Adrenal gland (tissue), 12 donors: ENCODE results near the gene IL1RN. TPM values are rescaled to one million over a fixed set of nuclear protein-coding genes. Genes with fewer than 3 reads are reported as not detected.
A peak's percentile ranks its signal among the peaks of the same experiment; 100 is the strongest.

Source experiments
- DNase-seq, 7 donors: peaks; one replicate each; pipeline ENCODE4 v3.0.0-alpha.2; 2019 to 2020
- H3K27ac ChIP-seq, 5 donors: fragments of 200-600 bp; sonication (generic) in 4 of 5; 1 replicate in 3 of 5; 2 replicates in 2 of 5; pipeline versions ENCODE4 v1.5.1 to v1.8.0; 2016 to 2020; ENCODE audit warnings: mild to moderate bottlenecking in 1 of 5
- H3K27me3 ChIP-seq: fragments of 200-600 bp; 2 replicates; pipeline ENCODE4 v1.8.0; 2021
- H3K36me3 ChIP-seq, 2 donors: fragments of 200-600 bp; replicated peaks in 1 of 2; 1 replicate in 1 of 2; 2 replicates in 1 of 2; pipeline versions ENCODE4 v1.5.1 to v1.8.0; 2018 to 2022
- H3K4me1 ChIP-seq, 2 donors: fragments of 200-600 bp; replicated peaks in 1 of 2; 1 replicate in 1 of 2; 2 replicates in 1 of 2; pipeline versions ENCODE4 v1.5.1 to v1.8.0; 2018 to 2021
- H3K4me3 ChIP-seq, 4 donors: fragments of 200-600 bp; sonication (generic) in 3 of 4; one replicate each; pipeline ENCODE4 v1.5.1; 2016 to 2018
- H3K9me3 ChIP-seq, 3 donors: fragments of 200-600 bp; sonication (generic) in 1 of 3; replicated peaks in 1 of 3; 1 replicate in 2 of 3; 2 replicates in 1 of 3; pipeline versions ENCODE4 v1.5.1 to v1.8.0; 2016 to 2021
- POLR2A ChIP-seq, 2 donors: fragments of 450-650 bp; IDR thresholded peaks; one replicate each; pipeline ENCODE4 v1.6.1; 2017; ENCODE audit warnings: antibody characterized with exemption in 2 of 2, mild to moderate bottlenecking in 2 of 2, moderate library complexity in 1 of 2
- WGBS, 4 donors: extraction: QIAGEN DNeasy Blood & Tissue Kit in 2 of 4; methylation state at CpG; one replicate each; pipeline versions ENCODE4 v1.1.5 to v1.1.7; 2013 to 2017; 5-methylcytosine and 5-hydroxymethylcytosine counted together
- intact Hi-C, 2 donors: fragments of 100-400 bp; cut with DNase I; formaldehyde crosslinking; loops; one replicate each; pipeline versions ENCODE4 v1.14.1 to v1.15.0; 2022 to 2023
- polyA plus RNA-seq, 3 donors: library from polyadenylated mRNA; stranded (reverse); fragments of 200-250 nt in 2 of 3; fragments of 350-450 nt in 1 of 3; fragmentation: Illumina TruSeq in 1 of 3; extraction: RNeasy Lipid Tissue Mini Kit (QIAGEN cat#74804) in 1 of 3; gene quantifications; one replicate each; pipeline ENCODE4 v1.2.3, GENCODE V29; 2013 to 2014
- total RNA-seq, 9 donors: library from RNA; depleted of rRNA in 4 of 9; stranded (reverse); fragments of >200 nt in 4 of 9; fragments of 120-200 nt in 1 of 9; fragmentation: NEBNext Ultra II Directional in 1 of 9; extraction: Animal tissue kit (Norgen Biotek cat#: 25700) in 1 of 9; gene quantifications; one replicate each; pipeline versions ENCODE4 v1.1.0 to v1.2.4, GENCODE V29; 2013 to 2023
- TF ChIP-seq, protein P1 (sequence below), 6 experiments: fragments of 450-650 bp in 4 of 6; fragments of 200-600 bp in 2 of 6; sonication (generic) in 1 of 6; IDR thresholded peaks; 1 replicate in 5 of 6; 2 replicates in 1 of 6; pipeline versions ENCODE4 v1.5.1 to v1.8.0; 2016 to 2021; ENCODE audit warnings: antibody characterized with exemption in 6 of 6, mild to moderate bottlenecking in 2 of 6, moderate library complexity in 1 of 6
- donor health status: healthy with polysubstance abuse.
- donor health status: Bipolar disorder and iron deficiency.
- donor health status: DM: yes; HTN: yes; CAD: no.
- donor health status: DM: no; HTN: no; CAD: no.
- donor health status: DM: no; HTN: no; CAD: no.
- donor health status: DM: yes; HTN: yes; CAD: no.

IL1RN gene
- total and polyA plus RNA-seq, 12 donors: 0.22 to 6.1 (median 1.2) TPM; not detected in 2

DNA sequence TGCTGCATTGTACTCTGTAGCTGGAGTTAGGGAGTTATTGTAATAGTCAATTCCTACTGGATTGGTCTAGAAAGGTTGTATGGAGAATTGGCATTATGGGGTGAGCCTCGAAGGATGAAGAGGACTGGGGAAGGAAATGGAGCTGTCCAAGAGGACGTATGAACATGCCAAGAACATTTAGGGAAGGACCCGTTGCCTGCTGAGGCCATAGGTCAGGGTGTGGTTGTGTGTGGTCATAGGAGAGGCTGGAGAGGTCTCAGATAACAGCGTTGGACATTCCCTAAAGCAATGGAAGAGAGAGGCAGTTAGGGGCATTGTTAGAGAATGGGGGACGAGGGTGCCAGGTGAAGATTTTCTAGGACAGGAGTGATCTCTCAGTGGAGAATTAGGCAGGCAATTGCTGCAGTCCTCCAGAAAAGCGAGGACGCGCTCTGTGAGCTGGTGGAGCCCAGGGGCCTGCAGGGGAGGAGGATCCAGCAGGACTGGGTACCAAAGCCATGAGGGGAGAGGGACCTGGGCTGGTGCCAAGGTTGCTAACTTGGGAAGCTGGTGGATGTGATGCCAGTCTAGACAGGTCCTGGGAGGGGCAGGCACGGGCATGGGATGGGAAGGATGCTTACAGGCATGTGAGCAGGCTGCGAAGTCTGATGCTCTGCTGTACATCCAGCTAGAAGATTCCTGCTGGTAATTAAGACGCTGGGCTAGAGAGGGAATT is 37.0 kb downstream of the IL1RN start:
- peak overlapping the region in 3 of 5 donors; percentile 79 to 94 (median 92) for H3K27ac ChIP-seq
- no peaks in the 10 kb centered on the region for H3K9me3 ChIP-seq
- H3K36me3 ChIP-seq: no peaks in the 10 kb centered on the region
- no peak overlapping the region for H3K4me3 ChIP-seq
- no peak for TF ChIP-seq POLR2A (IDR thresholded peaks at IDR 0.05)
- TF ChIP-seq, protein P1, sequence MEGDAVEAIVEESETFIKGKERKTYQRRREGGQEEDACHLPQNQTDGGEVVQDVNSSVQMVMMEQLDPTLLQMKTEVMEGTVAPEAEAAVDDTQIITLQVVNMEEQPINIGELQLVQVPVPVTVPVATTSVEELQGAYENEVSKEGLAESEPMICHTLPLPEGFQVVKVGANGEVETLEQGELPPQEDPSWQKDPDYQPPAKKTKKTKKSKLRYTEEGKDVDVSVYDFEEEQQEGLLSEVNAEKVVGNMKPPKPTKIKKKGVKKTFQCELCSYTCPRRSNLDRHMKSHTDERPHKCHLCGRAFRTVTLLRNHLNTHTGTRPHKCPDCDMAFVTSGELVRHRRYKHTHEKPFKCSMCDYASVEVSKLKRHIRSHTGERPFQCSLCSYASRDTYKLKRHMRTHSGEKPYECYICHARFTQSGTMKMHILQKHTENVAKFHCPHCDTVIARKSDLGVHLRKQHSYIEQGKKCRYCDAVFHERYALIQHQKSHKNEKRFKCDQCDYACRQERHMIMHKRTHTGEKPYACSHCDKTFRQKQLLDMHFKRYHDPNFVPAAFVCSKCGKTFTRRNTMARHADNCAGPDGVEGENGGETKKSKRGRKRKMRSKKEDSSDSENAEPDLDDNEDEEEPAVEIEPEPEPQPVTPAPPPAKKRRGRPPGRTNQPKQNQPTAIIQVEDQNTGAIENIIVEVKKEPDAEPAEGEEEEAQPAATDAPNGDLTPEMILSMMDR (IDR thresholded peaks at IDR 0.05): no peak
- intact Hi-C loops: no loop called here
- WGBS, 4 donors: 74 to 80% (median 78%) methylated on average over 11 of the region's 11 CpGs
- peak in 1 of 7 donors; percentile 52 for DNase-seq
- no peaks in the 10 kb centered on the region for H3K27me3 ChIP-seq
- peaks cover 25 to 36% of the 10 kb centered on the region in 2 donors for H3K4me1 ChIP-seq

DNA sequence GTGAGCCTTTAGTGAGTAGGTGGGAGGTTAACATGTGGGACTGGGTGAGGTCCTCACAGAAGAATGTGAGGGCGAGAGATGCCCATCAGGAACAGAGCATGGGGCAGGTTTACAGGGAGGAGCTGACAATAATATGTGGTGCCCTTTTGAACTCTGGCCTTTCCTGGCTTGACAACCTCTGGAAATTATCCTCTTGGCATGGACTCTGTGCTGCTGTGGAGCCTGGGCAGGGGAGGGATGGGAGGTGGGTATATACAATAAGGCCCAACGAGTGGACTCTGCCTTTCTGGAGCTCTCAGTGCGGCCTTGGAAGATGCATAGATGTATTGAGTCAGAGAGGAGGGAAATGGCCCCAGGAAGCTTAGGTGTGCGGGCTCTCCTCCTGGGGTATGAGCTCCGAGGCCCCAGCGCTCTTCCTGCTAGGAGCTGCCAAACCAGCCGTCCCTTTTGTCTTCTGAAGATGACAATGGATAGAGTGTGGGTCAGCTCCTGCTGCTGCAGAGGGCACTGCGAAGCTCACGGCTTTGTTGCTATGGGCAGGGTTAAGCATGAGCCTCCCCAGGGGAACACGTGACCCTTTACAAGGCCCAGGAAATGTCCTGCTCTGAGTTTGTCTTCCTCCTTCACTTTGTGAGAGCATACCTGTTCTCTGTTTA is 37.7 kb downstream of the IL1RN start:
- peaks cover 25 to 36% of the 10 kb centered on the region in 2 donors for H3K4me1 ChIP-seq
- no peaks in the 10 kb centered on the region for H3K9me3 ChIP-seq
- 46 to 54% (median 50%) methylated on average over 9 to 10 of the region's 10 CpGs for WGBS, 4 donors
- peak overlapping the region; percentile 47 to 94 (median 79) for H3K27ac ChIP-seq
- TF ChIP-seq POLR2A (IDR thresholded peaks at IDR 0.05): no peak
- TF ChIP-seq, protein P1 (IDR thresholded peaks at IDR 0.05): no peak
- H3K4me3 ChIP-seq: no peak overlapping the region
- peak in 5 of 7 donors; percentile 18 to 68 (median 59) for DNase-seq
- H3K36me3 ChIP-seq: no peaks in the 10 kb centered on the region
- intact Hi-C loops: no loop called here
- H3K27me3 ChIP-seq: no peaks in the 10 kb centered on the region

- WGBS, 4 donors: 78 to 86% (median 82%) methylated on average over 7 of the region's 7 CpGs
- TF ChIP-seq POLR2A (IDR thresholded peaks at IDR 0.05): no peak
- TF ChIP-seq, protein P1 (IDR thresholded peaks at IDR 0.05): no peak
- Histone ChIP-seq H3K4me3 (no peak overlapping the region), H3K27ac (peak overlapping the region; percentile 69 to 94 (median 82)), H3K36me3 (no peaks in the 10 kb centered on the region), H3K9me3 (no peaks in the 10 kb centered on the region), H3K27me3 (no peaks in the 10 kb centered on the region), H3K4me1 (peaks cover 25 to 36% of the 10 kb centered on the region in 2 donors)
- peak in 3 of 7 donors; percentile 5 to 27 (median 17) for DNase-seq
- intact Hi-C loops: no loop called here
Observed at GRCh38 chr2:113166187-113166645, 38.8 kb downstream of the IL1RN start.

DNA sequence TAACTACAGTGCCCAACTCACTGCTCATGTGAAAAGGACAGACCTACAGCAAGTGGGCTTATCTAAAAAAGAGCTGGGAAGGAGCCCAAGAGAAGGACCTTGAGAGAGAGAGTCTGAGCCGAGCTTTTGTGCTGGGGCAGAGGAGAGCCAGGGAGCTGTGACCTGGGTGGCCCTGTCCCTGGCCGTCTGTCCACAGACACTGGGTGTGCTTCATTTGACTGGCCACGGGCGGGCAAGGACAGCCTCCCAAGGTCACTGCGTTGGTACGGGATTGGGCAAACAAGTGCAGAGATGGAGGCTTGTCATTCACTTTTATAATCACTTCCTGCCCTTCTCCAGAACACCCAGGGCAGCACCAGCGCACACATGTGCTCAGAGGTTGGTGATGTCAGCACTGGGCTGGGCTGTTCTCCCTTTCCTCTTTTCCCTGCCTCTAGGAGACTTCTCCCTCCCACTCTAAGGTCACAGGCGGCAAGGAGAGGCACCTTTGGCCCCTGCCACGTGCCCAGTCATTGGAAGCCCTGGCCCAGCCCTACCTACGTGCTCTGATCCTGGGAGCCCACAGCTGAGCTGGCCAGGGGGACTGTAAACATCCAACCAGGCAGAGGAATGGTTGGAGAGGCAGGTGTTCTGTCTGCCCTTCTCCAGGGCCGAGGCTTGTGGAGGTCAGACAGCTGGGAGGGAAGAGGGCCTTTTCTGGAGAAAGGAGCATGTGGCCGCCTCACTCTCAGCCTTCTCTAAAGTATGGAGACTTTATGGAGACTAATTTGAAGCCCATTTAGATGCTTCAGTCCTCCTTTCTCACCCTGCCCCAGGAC is 39.9 kb downstream of the IL1RN start:
- TF ChIP-seq, protein P1 (IDR thresholded peaks at IDR 0.05): no peak
- peak in 1 of 2 donors; percentile 66 for TF ChIP-seq POLR2A (IDR thresholded peaks at IDR 0.05)
- intact Hi-C loops: no loop called here
- Histone ChIP-seq H3K27ac (peak overlapping the region; percentile 82 to 99 (median 94)), H3K9me3 (no peaks in the 10 kb centered on the region), H3K36me3 (no peaks in the 10 kb centered on the region), H3K4me3 (no peak overlapping the region), H3K27me3 (no peaks in the 10 kb centered on the region), H3K4me1 (peaks cover 25 to 36% of the 10 kb centered on the region in 2 donors)
- WGBS, 4 donors: 21 to 37% (median 31%) methylated on average over 8 to 12 of the region's 12 CpGs
- peak; percentile 74 to 94 (median 92) for DNase-seq
